Rectal smooth muscle tissue (tissue), 1 donor: ENCODE results near the gene ARMS2.
A peak's percentile ranks its signal among the peaks of the same experiment; 100 is the strongest.

Experiments used
- H3K27ac ChIP-seq: one replicate; pipeline ENCODE4 v1.7.0; 2013; ENCODE audit warnings: low read depth, low read length, inconsistent platforms
- H3K27me3 ChIP-seq: one replicate; pipeline ENCODE4 v1.7.0; 2013; ENCODE audit warnings: low read length; ENCODE audit not compliant: control insufficient read depth, insufficient read depth
- H3K36me3 ChIP-seq: one replicate; pipeline ENCODE4 v1.7.0; 2013; ENCODE audit warnings: low read length; ENCODE audit not compliant: control insufficient read depth, insufficient read depth
- H3K4me1 ChIP-seq: one replicate; pipeline ENCODE4 v1.7.0; 2013; ENCODE audit warnings: low read length; ENCODE audit not compliant: control insufficient read depth, insufficient read depth
- H3K4me3 ChIP-seq: one replicate; pipeline ENCODE4 v1.7.0; 2013; ENCODE audit warnings: low read length
- H3K9ac ChIP-seq: one replicate; pipeline ENCODE4 v1.7.0; 2013; ENCODE audit warnings: low read length

The ARMS2 gene

GRCh38 chr10:122494173-122494820, 39.8 kb downstream of the ARMS2 start:
- no peak overlapping the region for H3K27ac ChIP-seq
- no peaks in the 10 kb centered on the region for H3K36me3 ChIP-seq
- no peaks in the 10 kb centered on the region for H3K27me3 ChIP-seq
- no peak overlapping the region for H3K9ac ChIP-seq
- no peak overlapping the region for H3K4me3 ChIP-seq
- peaks cover 27% of the 10 kb centered on the region for H3K4me1 ChIP-seq

GRCh38 chr10:122494833-122495232, 40.4 kb downstream of the ARMS2 start:
- H3K4me3 ChIP-seq, result no peak overlapping the region
- no peak overlapping the region for H3K9ac ChIP-seq
- no peaks in the 10 kb centered on the region for H3K36me3 ChIP-seq
- no peaks in the 10 kb centered on the region for H3K27me3 ChIP-seq
- H3K27ac ChIP-seq, result no peak overlapping the region
- peaks cover 32% of the 10 kb centered on the region for H3K4me1 ChIP-seq

DNA sequence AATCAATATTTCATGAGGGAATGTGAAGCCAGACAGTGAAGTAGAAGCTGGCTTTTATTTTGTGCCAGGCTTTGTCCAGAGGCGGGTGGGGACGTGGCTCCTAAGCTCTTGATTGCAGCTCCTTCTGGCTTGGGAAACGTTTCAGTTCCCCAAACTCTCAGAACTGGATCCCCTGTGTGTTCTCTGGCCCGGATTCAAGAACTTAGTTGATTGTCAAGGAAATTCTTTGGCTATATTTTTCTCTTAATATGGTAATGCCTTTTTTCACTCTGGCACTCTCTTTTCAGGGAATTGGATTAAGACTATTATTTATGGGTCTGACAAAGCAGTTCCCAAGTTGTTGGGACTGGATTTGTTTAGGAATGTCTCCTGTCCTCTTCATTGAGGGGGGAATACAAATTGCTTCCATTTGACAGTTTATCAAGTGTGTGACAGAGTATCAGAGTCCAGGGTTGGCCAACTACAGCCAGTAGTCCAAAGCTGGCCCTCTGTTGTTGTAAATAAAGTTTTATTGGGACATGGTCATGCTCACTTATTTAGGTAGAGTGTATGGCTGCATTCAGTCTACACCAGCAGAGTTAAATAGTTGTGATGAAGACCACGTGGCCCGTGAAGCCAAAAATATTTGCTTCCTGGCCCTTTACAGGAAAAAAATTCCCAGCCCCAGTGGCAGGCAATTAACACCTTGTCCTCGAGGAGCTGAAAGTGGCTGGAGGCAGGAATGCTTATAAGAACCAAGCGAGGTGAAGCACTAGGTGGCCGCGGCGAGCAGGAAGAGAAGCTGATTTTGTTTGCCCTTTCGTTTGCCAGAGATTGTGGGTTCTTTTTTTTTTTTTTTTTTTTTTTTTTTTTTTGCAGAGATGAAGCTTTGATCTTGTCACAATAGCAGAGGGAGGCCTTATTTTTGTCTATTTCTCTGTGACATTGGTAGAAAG, 41.2 kb downstream of the ARMS2 start:
- Histone ChIP-seq H3K36me3 (no peaks in the 10 kb centered on the region), H3K27me3 (no peaks in the 10 kb centered on the region), H3K27ac (no peak overlapping the region), H3K4me1 (peaks cover 37% of the 10 kb centered on the region), H3K4me3 (no peak overlapping the region), H3K9ac (no peak overlapping the region)

- peaks cover 25% of the 10 kb centered on the region for H3K4me1 ChIP-seq
Observed at GRCh38 chr10:122497241-122497640, 42.8 kb downstream of the ARMS2 start.

DNA sequence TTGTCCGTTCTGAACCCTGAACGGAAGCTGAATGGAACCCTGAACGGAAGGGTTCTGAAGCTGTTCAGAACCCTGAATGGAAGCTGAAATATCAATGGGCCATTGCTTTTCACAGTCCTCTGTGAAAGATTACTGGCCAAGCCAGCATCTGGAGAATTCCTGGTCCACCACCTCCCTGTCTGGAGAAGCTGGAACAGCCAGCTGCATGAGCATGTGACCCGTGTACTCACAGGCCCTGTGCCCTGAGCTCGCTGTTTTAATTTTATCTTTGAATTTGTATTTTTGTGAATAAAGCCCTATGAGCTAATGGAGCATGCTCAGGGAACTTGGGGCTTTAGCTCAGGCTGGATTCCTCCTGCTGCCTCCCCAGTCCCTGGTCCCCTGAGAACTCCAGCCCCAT, 44.1 kb downstream of the ARMS2 start:
- H3K36me3 ChIP-seq, result no peaks in the 10 kb centered on the region
- peak overlapping the region; percentile 69 for H3K27ac ChIP-seq
- peaks cover 17% of the 10 kb centered on the region for H3K4me1 ChIP-seq
- no peak overlapping the region for H3K4me3 ChIP-seq
- no peak overlapping the region for H3K9ac ChIP-seq
- H3K27me3 ChIP-seq, result no peaks in the 10 kb centered on the region

More at GRCh38 chr10:122497241-122497640, 42.8 kb downstream of the ARMS2 start:
- H3K9ac ChIP-seq, result no peak overlapping the region
- no peak overlapping the region for H3K4me3 ChIP-seq
- H3K36me3 ChIP-seq, result no peaks in the 10 kb centered on the region
- H3K27me3 ChIP-seq, result no peaks in the 10 kb centered on the region
- H3K27ac ChIP-seq, result no peak overlapping the region

DNA sequence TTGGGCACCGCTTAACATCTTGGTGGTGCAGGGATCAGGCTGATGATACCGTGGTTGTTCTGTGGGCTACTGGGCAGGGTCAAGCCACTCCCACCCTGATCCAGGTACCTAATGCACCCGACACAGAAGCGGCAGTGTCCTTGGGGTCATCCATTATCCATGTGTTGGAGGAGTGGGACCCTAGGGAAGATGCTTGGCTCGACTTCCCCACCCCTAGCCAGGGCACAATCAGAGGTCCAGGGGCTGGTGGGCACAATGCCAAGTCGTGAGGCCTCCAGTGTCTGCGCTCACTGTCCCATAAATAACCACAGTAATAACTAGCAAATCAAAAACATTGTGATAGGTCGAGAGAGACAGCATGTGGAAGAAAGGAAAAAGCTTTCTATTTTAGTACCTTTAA, 44.6 kb downstream of the ARMS2 start:
- Histone ChIP-seq H3K4me3 (no peak overlapping the region), H3K4me1 (peaks cover 18% of the 10 kb centered on the region), H3K36me3 (no peaks in the 10 kb centered on the region), H3K27ac (peak overlapping the region; percentile 69), H3K9ac (no peak overlapping the region), H3K27me3 (no peaks in the 10 kb centered on the region)

DNA sequence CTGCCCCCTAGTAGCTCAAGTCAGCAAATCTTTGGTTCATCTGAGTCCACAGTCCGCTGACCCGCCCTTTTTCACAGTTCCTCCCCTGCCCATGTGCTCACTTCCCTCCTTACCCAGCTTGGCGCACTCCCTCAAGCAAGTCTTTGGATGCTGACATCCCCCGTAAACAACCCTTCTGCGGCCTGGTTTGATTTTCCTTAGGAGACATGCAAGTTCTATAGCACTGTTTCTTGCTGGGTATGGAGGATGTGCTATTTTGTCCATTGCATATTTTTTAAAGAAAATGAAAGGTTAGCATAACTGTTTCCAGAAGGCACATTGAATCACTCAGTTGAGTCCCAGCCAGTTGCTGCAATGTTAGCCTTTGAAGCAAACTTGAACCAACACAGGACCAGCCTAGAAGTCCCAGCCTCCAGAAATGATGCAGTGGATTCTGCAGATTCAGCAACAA, 45.1 kb downstream of the ARMS2 start:
- peak overlapping the region; percentile 61 for H3K27ac ChIP-seq

GRCh38 chr10:122500194-122500593, 45.7 kb downstream of the ARMS2 start:
- peak overlapping the region; percentile 61 for H3K27ac ChIP-seq
- no peaks in the 10 kb centered on the region for H3K27me3 ChIP-seq
- no peak overlapping the region for H3K9ac ChIP-seq
- H3K4me3 ChIP-seq, result no peak overlapping the region
- peaks cover 29% of the 10 kb centered on the region for H3K4me1 ChIP-seq
- no peaks in the 10 kb centered on the region for H3K36me3 ChIP-seq

More for the DNA sequence above, 45.1 kb downstream of the ARMS2 start:
- Histone ChIP-seq H3K27me3 (no peaks in the 10 kb centered on the region), H3K9ac (no peak overlapping the region), H3K36me3 (no peaks in the 10 kb centered on the region), H3K4me1 (peaks cover 23% of the 10 kb centered on the region), H3K4me3 (no peak overlapping the region)

- no peaks in the 10 kb centered on the region for H3K36me3 ChIP-seq
- H3K4me3 ChIP-seq, result no peak overlapping the region
- H3K27ac ChIP-seq, result peak overlapping the region; percentile 61
- no peaks in the 10 kb centered on the region for H3K27me3 ChIP-seq
- H3K9ac ChIP-seq, result no peak overlapping the region
- peaks cover 30% of the 10 kb centered on the region for H3K4me1 ChIP-seq
Observed at GRCh38 chr10:122500726-122501125, 46.3 kb downstream of the ARMS2 start.

- H3K27me3 ChIP-seq, result no peaks in the 10 kb centered on the region
- H3K4me3 ChIP-seq, result no peak overlapping the region
- no peak overlapping the region for H3K9ac ChIP-seq
- H3K36me3 ChIP-seq, result peaks cover under 1% of the 10 kb centered on the region
- peaks cover 30% of the 10 kb centered on the region for H3K4me1 ChIP-seq
- no peak overlapping the region for H3K27ac ChIP-seq
Observed at GRCh38 chr10:122503012-122503411, 48.6 kb downstream of the ARMS2 start.

DNA sequence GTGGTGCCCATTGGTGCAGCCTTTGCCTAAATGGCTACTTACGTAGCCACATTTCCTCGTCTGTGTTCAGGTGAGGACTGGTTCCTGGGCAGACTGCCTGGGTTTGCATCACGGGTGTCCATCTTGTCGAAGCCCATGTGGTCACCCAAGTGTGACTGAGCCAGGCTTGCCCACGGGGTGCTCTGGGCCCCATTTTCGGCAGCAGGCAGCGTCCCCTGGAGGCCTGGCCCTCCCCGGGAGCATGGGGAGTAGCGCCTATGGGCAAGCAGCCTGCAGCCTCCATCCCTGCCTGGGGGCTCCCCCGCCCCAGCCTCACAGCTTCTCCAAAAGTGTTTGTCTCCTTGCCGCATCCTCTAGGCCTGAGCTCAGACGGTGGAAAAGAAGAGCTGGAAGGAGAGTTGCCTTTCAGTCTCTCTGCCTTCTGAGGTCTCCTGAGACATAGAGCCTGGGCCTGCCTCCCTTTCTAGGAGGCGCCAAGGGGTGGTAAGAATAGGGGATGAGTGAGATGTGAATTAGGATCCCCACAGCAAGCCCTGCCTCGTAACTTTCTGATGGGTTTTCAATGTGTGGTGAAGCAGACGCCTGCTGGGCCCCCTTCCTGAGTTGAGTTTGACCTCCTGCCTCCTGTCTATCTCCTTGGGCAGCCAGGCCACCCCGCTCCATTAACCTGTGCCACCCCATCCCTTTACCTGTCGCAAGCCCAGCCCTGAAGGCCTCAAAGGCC, 49.6 kb downstream of the ARMS2 start:
- Histone ChIP-seq H3K27ac (peak overlapping the region; percentile 73), H3K4me1 (peaks cover 27% of the 10 kb centered on the region), H3K9ac (no peak overlapping the region), H3K36me3 (peaks cover 3% of the 10 kb centered on the region), H3K27me3 (no peaks in the 10 kb centered on the region), H3K4me3 (no peak overlapping the region)

- Histone ChIP-seq H3K4me1 (peaks cover 22% of the 10 kb centered on the region), H3K27me3 (no peaks in the 10 kb centered on the region), H3K36me3 (peaks cover 3% of the 10 kb centered on the region), H3K27ac (peak overlapping the region; percentile 73), H3K4me3 (no peak overlapping the region), H3K9ac (no peak overlapping the region)
Observed at GRCh38 chr10:122504610-122504950, 50.1 kb downstream of the ARMS2 start.
